Stimulated activated CD8-positive, alpha-beta memory T cell treated with anti-CD3 and anti-CD28 coated beads, Interleukin-15, amount 100 ng/mL, for 4 hours (primary cell): ENCODE measurements around the gene NR1H3.

Experiments used
- DNase-seq, 2 donors: peaks; one replicate each; pipeline ENCODE4 v3.0.0-alpha.2; 2020; ENCODE audit warnings: low read depth in 2 of 2

The NR1H3 gene

DNA sequence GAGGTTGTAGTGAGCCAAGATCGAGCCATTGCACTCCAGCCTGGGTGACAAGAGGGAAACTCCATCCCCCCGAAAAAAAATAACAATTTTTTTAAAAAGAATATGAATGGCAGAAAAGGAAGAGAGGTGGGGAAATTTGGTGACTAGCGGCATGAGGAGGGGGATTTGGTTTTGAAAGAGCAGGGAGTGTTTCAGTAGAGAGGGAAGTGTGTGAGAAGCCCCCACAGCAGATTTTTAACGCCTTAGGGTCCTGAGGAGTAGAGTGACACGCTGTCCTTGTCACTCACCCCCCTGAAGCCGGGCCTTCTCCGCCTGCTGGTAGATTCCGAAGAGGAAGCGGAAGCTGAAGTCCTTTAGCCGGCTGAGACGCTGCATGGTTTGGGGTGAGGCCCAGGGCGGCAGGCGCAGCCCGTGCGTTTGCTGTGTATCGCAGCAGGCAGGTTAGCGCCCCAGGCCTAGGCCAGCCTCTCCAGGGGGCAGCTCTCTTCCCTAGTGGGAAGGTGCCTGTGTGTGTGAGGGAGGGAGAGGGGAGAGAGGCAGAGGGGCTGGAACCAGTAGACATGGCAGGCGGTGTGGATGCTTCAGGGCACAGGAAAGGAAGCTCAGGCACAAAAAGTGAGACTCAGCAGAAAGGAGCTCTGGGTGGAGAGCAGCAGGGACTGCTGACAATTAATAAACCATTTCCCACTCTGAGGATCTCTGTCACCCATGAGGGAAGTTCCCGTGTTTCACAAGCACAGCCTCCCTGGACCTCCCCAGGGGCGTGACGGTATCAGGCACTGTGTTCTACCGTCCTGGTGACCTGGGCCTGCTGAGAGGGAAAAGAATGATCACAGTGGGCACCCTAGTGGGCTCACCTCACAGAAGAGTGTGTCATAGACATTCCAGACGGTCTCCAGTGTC, 13.1 kb upstream of the NR1H3 start:
- no peak for DNase-seq

DNA sequence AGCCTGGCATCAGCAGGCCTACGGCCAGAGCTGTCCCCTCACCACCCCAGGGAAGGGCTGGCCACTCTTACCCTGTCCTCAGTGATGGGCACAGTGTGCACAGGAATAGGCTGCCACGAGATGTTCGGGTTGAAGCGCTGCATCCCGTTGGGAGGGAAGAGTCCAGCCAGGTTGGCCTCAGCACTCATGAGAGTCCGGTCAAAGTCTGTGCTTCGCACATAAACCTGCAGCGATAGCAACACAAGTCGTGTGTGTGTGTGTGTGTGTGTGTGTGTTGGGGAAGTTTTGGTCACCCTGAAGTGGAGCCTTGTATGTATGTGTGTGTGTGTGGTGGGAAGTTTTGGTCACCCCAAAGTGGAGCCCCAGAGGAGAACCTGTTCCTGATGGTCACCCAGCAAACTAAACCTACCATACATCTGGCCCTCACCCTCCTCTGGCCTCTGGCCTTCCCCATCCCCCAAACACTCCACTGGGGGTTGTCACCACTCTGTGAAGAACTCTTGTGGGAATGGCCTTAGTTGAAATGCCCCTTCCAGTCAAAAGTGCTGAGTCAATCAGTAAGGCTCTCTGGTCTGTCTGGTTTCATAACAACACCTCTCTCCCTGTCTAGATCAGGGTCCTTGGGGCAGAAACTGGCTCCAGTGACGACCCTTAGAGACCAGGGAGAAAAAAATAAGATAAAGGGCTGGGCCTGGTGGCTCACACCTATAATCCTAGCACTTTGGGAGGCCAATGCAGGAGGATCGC, 12.0 kb upstream of the NR1H3 start:
- no peak for DNase-seq

DNA sequence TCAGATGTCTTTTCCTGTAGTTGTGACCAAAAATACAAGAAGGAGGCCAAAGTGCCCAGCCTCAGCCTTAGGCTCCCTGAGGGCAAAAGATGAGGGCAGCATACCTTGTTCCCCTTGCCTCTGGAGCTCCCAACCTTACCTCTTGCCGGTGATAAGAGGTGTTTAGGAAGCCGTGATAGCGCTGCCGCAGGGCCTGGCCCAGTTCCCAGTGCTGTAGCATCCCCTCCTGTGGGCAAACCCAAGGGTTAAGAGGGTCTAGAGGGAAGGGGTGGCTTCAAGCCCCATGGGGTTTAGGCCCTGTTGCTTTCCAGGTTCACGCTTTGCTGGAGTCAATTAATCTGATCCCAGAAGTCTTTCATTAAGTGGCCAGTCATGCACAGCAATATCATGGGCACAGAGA, 10.3 kb upstream of the NR1H3 start:
- no peak for DNase-seq

DNA sequence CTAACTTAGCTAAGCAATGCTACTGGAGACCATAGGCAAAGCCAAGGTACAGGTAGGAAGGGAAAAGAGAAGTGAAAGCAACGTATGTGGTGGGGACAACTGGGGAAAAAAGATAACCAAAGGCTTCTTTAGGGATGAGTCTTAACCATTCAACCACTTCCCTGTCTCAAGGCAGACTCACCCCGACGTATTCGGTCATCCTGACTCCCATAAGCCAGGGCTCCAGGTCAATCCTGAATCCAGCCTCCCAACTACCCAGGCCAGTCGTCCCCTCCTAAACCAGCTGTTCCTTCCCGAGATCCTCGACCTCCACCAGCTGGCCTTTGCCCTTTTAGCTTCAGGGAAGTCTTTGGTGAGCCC, 9.5 kb upstream of the NR1H3 start:
- no peak for DNase-seq

DNA sequence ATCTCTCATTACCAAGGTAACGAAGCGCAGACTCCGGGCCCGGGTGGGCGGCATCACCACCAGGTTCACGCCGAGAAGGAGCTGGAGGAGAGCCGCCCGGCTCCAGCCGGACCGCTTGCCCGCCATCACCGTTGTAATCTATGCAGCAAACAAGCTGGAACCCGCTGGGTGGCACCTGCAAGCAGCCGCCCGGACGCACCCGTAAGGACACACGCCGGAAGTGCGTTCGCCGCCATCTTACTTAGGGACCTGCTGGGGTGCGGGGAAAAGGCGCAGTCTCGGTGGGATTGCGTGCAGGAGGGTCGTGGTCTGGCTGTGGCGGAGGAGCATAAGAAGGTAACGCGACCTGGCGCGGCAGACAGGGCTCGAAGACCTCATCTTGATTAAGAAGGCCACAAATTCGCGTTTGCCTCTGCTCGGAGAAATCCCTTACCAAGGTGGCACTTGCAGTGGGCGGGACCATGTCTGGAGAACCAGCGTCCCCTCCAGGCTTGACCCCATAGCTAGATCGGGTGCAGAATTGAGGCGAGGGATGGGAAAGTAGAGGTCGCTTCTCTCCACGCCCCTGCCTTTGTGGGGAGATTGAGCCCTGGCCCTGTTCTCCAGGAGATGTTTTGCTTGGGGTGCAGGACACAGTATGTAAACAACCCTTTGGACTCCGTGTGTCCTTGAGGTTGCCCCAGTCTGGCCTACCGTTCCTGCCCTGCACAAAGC, 9.0 kb upstream of the NR1H3 start, which contains the start of gene ACP2:
Gene ACP2 (minus strand): TSS at position 151 of the 714 bp plus-strand sequence. CDS start 25 bp downstream, at position 126.
- DNase-seq: peak; percentile 67 to 71

- DNase-seq: no peak
Observed at GRCh38 chr11:47249378-47249715, 8.4 kb upstream of the NR1H3 start.

DNA sequence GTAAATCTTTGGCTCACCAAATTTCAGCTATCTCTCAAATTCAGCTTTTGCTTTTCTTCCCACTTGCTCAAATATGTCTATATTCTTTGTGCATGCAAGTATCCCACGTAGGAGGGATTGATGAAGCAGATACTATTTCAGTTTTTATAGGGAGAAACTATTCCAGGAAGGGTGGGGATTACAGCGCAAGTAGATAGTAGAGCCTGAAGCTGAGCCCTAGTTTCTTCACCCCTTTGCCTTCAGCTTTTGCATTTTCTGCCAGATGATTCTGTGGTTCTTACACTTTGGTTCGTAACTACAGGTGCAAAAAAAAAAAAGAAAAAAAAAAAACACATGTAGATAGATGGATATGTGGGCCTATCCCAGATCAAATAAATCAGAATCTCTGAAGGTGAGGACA, 6.0 kb upstream of the NR1H3 start:
- DNase-seq: no peak

- no peak for DNase-seq
Observed at GRCh38 chr11:47253660-47254059, 4.1 kb upstream of the NR1H3 start.

DNA sequence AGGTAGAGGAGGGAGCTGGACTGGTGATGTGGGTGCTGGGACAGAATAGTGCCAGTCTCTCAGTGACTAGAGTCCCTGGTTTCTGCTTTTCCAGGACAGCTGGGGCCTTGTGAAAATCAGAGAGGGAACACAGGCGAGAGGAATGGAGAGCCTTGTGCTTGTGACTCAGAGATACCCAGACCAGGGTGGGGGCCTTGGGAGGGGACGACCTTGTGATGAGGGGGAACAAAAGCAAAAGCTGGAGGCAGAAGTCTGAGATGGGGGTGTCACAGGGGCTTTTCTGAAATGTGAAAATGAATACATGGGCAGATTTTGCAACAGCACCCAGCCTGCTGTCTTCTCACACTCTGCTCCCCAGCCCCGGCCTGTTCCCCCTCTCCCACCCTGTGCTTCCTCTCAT, 3.4 kb upstream of the NR1H3 start:
- no peak for DNase-seq

GRCh38 chr11:47256374-47256773, 1.4 kb upstream of the NR1H3 start:
- no peak for DNase-seq

- no peak for DNase-seq
Observed at GRCh38 chr11:47257177-47257516, 649 bp upstream of the NR1H3 start.

DNA sequence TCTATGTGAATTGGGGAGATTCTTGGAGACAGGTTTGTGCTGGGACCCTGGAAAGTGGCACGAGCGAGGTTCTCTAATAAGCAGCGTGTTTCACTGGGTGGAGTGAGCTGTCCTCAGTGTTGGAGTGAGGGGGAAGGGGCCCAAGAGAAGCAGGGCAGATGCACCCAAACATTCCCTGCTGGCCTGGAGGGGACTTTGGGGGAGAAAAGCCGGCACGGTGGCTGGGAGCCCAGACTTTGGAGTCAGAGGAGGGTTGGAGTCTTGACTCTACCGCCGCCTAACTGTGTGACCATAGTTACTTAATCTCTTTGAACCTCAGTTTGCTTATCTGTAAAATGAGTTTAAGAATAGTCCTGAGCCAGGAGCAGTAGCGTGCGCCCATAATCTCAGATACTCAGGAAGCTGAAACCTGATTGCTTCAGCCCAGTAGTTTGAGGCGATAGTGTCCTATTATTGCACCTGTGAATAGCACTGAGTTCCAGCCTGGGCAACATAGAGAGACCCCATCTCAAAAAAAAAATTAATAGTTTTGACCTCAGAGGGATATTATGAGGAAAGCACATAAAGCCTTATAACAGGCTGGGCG, 614 bp downstream of the NR1H3 start:
- no peak for DNase-seq

DNA sequence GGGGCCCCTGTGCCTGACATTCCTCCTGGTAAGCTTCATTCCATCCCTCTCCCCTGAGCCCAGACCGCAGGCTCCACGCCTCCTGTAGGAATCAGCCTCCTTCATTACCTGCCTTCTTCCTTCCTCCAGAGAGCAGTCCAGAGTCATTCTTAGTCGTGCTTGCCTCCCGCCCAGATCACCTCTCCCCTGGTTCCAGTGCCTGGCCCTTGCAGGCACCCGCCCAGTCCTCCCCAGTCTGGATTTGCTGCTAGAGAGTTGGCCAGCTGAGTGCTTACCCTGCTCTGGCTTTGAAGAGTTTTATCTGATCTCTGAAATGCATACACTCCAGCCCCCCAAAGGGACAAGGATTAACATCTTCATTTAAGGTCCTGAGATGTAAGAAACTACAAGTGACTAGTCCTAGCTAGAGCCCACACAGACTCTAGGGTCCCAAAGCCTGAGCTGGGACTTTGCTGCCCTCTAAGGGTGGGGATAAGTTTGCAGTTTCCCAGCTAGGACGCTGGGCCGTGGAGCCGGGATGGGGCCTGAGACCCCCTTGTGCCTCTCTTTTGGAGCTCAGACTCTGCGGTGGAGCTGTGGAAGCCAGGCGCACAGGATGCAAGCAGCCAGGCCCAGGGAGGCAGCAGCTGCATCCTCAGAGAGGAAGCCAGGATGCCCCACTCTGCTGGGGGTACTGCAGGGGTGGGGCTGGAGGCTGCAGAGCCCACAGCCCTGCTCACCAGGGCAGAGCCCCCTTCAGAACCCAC, 1.6 kb downstream of the NR1H3 start:
- no peak for DNase-seq

- DNase-seq: no peak
Observed at GRCh38 chr11:47260366-47260765, 2.6 kb downstream of the NR1H3 start.

DNA sequence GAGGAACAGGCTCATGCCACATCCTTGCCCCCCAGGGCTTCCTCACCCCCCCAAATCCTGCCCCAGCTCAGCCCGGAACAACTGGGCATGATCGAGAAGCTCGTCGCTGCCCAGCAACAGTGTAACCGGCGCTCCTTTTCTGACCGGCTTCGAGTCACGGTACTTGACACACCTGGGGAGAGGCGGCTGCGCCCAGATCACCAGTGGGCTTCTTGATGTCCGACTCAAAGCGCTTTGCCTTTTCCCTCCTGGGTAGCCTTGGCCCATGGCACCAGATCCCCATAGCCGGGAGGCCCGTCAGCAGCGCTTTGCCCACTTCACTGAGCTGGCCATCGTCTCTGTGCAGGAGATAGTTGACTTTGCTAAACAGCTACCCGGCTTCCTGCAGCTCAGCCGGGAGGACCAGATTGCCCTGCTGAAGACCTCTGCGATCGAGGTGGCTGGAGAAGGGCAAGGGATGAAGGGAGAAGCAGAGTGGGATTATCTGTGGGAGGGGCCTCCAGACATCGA, 3.5 kb downstream of the NR1H3 start:
- DNase-seq: no peak

DNA sequence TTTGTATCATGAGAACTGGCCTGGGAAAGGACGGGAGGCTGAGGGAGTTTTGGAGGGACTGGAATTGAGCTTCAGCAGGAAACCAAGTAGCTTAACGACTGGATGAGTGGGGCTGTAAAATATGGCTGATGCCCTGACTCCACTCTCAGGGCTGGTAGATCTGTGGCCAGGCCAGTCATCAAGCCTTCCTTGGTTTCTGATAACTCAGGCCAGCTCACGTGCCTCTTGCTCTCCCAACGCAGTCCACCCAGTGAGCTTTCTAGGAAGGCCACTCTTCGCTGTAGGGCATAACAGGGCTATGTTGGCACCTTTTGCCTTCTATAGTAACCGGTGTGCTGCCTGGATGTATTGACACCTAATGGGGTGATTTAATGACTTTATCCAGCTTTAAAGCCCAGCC, 6.3 kb downstream of the NR1H3 start:
- no peak for DNase-seq

GRCh38 chr11:47264521-47264920, 6.7 kb downstream of the NR1H3 start:
- DNase-seq: no peak

DNA sequence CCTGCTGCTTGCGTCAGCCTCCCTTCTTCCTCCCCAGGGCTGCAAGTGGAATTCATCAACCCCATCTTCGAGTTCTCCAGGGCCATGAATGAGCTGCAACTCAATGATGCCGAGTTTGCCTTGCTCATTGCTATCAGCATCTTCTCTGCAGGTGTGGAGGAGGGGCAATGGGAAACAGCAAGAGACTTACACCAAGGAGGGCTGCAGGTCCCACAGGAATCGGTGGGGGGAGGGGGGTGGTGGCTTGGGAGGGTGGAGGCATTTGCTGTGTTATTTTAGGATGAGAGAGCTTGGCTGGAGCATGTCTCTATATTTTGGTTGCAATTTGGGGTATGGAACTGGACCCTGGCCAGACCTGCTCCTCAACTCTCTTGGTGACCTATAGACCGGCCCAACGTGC, 10.1 kb downstream of the NR1H3 start:
- DNase-seq: no peak

- no peak for DNase-seq
Observed at GRCh38 chr11:47268448-47269001, 10.7 kb downstream of the NR1H3 start.

GRCh38 chr11:47269002-47269828, 11.4 kb downstream of the NR1H3 start:
- peak; percentile 69 to 75 for DNase-seq
